G401 (cell line): Measurements from ENCODE around the gene BANK1. TPM values are rescaled to one million over a fixed set of nuclear protein-coding genes. Genes with fewer than 3 reads are reported as not detected.
"Not testable (repeated sequence)": the region's sequence is repeated elsewhere in the genome, so short reads cannot be mapped to it uniquely, and the experiment has no call there.

Experiments
- DNase-seq: peaks from one replicate; pipeline ENCODE4 v3.0.0-alpha.2; 2015; ENCODE audit warnings: low spot score
- in situ Hi-C: cut with HindIII; loops from 2 replicates; pipeline ENCODE4 v1.10.0; 2016; ENCODE audit warnings: low sequenced_read_pairs, mixed read lengths
- total RNA-seq: library from RNA; depleted of rRNA; stranded (reverse); fragments of >200 nt; shearing (Covaris generic); gene quantifications from 2 replicates; pipeline ENCODE4 v1.2.3, GENCODE V29; 2014

Gene BANK1
- total RNA-seq, 1 experiment from 2014 or later = not detected

- in situ Hi-C loops = no loop called here
Measured at GRCh38 chr4:101862595-101862994, 72.1 kb downstream of the BANK1 start.

DNA sequence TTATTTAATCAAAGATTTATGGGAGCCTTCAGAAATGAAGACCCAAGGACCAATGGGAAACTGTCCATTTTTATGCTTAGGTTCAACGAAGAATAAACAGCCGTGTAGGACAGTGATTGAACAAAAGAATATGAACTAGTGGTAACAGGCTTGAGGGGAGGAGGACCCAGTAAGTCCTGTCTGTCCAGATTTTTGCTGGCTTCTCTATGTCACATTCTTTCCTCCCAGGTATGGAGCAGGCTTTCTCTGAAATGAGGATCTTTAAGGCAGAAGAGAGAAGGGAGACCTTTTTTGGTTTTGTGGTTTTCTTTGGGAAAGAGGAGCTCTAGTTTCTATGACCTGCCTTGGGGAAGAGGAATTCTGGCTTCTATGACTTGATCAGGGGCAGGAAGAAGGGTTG lies 74.1 kb downstream of the BANK1 start:
- no peak for DNase-seq
- in situ Hi-C loops = no loop called here

More at GRCh38 chr4:101862595-101862994, 72.1 kb downstream of the BANK1 start:
- no peak for DNase-seq

DNA sequence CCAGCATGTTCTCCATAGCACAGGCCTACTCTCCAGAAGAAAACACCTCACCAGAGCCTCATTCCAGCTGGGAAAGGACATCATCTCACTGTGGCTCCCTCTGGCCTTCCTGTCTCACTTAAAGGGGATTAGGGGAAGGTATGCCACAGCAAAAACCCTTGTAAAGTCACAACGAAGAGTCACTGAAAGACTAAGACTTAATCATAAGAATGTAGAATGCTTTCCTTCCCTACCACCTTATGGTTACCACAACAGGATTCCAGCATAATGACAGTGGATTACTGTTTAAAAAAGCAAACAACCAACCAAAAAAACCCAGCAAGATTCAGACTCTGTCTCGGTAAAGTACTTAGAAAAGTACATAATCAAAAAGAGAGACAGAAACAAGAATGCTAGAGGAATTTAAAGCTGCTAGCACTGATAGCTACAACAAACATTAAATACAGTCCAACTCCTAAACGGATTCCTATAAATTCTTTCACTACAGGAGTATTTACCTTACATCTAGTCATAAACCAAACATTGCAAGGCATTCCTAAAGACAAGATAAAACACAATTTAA lies 75.1 kb downstream of the BANK1 start:
- in situ Hi-C loops = no loop called here
- no peak for DNase-seq

DNA sequence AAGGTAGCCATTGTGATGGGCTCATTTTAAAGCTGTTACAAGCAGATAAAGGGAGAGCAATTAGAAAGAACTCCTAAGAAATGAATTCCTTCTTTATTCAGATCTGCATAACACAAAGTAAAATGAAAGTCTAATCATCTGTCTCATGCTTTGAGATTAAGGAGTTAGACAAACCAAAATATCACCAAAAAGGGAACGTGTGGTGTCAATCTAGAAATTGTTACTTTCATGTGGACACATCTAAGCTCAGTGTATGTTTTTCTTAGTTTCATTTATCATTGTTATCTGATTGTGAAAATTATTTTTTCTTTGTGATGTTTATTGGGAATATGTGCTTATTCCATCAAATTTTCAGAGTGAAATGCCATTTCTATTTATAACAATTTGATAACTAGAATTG lies 80.3 kb downstream of the BANK1 start:
- no peak for DNase-seq

GRCh38 chr4:101871962-101872676 lies 81.6 kb downstream of the BANK1 start:
- in situ Hi-C loops = no loop called here
- no peak for DNase-seq

More for the DNA sequence above, 80.3 kb downstream of the BANK1 start:
- in situ Hi-C loops = no loop called here

DNA sequence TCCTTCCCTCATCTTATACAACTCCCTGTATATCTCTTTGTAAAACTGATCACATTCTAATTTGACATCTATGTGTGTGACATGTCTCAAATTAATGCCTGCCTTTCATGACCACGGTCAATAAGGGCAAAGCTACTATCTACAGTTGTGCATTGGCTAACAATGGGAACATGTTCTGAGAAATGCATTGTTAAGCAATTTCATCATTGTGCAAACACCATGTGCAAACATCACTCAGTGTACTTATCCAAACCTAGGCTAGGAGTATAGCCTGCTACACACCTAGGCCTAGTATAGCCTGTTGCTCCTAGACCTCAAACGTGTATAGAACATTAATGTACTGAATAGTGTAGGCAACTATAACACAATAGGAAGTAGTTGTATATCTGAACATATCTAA lies 95.0 kb downstream of the BANK1 start:
- no peak for DNase-seq
- in situ Hi-C loops = no loop called here

GRCh38 chr4:101886826-101887225 lies 96.3 kb downstream of the BANK1 start:
- in situ Hi-C loops = no loop called here

DNA sequence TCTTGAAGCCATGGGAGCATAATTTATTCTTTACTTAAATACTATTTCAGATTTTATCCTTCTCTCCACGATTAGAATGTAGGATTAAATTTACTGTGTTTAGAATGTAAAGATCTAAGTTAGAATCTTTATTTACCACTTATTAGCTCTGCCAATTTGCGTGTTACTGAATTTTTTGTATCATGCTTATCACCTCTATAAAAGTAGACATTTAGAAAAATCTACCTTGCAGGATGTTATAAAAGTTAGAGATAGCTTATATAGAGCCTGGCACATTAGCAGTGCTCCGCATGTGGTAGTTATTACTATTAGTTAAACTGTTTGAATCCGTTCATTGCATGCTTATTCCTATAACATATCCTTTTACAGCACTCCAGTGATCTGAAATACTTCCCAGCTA lies 97.9 kb downstream of the BANK1 start:
- in situ Hi-C loops = no loop called here
- no peak for DNase-seq

More at GRCh38 chr4:101886826-101887225, 96.3 kb downstream of the BANK1 start:
- DNase-seq = no peak

DNA sequence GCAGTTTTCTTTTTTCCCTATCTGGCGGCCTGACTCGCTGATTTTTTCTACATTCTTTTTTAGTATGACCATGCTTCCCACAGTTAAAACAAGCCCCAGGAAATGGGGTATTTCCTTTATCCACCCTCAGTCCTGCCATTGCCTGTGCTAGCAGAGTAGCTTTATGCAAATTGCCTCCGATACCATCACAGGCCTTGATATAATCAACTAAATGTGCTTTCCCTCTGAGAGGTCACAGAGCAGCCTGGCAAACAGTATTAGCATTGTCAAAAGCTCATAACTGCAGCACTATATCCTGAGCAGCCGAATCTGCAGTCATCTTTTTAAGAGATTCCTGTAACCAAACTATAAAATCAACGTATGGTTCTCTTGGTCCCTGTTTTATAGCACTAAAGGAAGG lies 115.0 kb downstream of the BANK1 start:
- in situ Hi-C loops, DNase-seq: not testable (repeated sequence)

GRCh38 chr4:101910786-101911373 lies 120.3 kb downstream of the BANK1 start:
- in situ Hi-C loops = no loop called here
- DNase-seq = peak; percentile 14

- in situ Hi-C loops = no loop called here
- DNase-seq = peak; percentile 67
Measured at GRCh38 chr4:101911616-101912015, 121.1 kb downstream of the BANK1 start.

DNA sequence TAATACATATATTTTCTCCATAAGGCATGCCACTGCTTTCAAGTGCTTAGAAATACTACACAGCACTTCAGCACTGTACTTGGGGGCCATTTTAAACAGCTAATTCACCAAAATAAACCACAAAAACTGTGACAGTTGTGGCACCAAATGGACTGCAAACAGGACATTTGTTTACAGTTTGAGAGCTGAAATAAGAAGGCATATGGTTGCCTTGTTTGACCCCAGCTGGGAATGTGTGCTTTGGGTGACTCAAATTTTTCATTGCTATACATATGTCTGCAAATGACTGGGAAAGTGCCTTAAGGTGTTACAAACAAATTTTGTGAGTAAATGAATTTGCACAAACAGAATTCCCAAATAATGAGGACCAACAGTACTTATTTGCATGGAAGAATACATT lies 124.2 kb downstream of the BANK1 start:
- in situ Hi-C loops = no loop called here
- DNase-seq = peak; percentile 54

DNA sequence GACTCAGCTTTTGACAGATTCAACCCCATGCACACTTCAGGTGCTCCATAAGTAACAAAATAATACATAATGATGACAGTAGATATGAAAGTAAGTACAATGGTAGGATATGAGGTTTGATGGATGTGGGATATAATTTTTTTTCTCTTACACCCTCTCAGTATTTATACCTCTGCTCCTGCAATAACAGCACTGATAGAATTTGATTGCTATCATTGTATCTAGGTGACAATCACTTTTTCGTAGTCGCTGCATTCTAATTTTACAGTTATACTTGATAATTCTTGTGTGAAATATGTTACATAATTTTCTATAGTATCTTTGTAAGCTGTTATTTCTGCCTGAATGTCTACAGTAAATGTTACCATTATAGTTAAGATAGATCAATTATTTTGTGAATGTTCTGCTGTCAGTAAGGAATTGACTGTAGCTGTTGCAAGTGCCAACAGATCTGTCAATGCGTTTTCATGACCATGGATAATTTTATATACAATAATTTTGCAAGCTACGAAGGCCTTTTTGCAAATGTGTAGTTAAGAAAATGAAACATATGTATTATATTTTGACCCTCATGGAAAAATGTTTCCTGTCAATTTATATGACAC lies 128.9 kb downstream of the BANK1 start:
- DNase-seq = no peak
- in situ Hi-C loops = no loop called here

DNA sequence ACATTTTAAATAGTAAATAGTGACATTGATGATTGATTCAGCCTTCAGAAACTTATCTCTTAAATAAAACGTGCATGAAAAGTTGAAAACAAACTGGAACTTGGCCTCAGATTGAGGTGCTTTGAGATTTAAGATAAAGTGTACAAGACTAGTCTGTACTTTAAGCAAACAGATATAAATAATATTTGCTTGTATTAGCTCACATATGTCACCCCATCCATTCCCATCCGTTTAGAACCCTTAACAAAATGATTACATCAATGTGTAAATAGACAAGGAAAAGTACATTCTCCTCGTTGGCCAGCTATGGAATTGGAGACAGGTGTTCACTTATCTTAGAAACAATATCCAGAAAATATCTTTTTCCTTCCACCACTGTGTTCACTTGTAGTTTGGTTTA lies 130.8 kb downstream of the BANK1 start:
- in situ Hi-C loops = no loop called here
- no peak for DNase-seq

DNA sequence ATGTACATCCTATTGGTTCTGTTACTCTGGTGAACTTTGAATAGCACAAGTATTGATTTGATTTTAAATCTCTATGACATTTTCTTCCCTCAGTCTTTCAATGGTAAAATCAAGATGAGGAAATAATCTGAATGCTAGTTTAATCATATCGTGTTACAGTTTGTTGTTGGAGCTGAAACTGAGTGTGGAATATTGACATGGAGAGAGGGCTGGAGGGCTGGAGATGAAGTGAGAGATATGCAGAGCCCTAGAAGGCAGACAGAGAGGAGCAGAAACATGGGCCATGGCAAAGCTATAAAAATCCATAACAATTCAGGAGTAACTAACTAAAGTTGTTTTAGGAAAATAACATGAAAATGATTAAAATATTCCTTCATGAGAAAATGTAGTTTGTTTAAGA lies 141.1 kb downstream of the BANK1 start:
- DNase-seq = no peak
- in situ Hi-C loops = no loop called here

- DNase-seq = no peak
- in situ Hi-C loops = no loop called here
Measured at GRCh38 chr4:101933855-101934254, 143.3 kb downstream of the BANK1 start.

DNA sequence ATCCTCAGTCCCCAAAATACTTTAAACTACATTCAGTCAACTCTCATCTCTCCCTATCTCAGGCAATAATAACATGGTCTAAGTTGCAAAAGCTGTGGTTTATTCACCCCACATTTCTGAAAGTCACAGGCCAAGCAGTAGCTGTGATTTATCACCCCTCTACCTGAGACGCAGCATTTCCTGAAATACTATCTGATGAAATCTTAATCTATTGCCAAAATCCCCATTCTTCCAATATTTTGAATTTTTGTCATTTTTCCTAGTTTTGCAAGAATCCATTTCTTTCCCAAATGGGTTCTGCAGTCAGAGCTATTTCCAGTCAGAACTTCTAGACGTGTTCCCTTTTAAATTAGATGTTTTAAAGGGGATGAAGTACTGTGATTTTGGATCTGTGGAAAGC lies 148.3 kb downstream of the BANK1 start:
- in situ Hi-C loops = no loop called here
- no peak for DNase-seq

DNA sequence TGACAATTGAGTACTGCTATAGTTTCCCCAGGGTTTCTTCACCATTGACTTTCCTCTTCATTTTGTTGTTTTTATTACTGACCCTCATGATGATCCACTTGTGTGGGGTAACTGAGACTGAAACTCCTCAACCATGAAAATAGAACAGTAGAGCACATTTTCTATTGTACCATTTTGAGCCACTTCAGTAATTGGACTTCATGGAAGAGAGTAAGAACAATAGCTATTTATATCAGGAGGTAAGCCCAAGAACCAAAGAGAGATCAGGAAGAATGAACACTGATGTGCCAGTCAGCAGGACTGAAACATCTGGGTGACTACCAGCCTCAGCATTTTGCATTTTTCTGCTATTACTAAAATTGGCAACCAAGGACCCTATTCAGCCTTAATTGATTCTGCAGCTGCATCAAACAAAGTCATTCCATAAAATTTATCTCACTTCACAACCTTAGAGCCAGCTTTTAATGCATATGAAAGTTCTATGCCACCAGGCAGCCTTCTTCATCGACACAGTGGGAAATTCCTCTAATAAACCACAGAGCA lies 151.4 kb downstream of the BANK1 start:
- in situ Hi-C loops = no loop called here

DNA sequence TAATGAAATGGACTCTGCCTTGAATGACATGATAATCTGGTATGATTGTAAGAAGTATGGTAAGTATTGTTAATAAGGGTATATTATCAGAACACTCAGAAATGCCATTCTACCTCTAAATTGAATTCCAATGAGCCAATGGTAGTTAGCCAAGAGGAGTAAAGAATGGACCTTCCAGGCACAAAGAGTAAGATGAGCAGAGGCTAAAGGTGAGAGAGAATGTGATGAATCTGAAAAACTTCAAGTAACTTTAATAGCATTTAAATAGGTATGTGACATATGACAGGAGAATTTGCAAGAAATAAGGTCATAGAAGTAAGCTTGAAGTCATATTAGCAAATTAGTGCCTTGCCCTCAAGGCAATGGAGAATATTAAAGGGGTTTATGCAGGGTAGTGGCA lies 152.4 kb downstream of the BANK1 start:
- in situ Hi-C loops = no loop called here
- DNase-seq = no peak

More for the DNA sequence above, 151.4 kb downstream of the BANK1 start:
- no peak for DNase-seq

DNA sequence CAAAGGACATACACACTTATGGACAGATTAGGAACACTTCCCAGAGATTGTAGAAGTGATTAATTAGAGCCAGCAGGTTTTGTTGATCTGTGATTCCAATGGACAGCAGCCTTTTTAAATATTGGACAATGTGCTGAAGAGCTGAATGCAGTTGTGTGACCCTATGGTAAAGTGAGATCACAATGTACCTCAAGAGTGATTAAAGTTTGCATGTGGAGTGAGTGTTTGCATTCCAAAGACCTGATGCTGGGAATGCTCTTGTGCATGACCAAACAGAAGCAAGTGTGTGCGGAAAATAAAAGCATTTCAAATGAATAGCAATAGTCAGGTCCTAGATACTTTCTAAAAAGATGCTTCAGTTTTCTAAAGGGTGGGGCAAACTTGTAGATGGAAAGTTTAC lies 154.1 kb downstream of the BANK1 start:
- no peak for DNase-seq
- in situ Hi-C loops = no loop called here
